ENCODE measurements around the gene MED17.
A peak's percentile ranks its signal among the peaks of the same experiment; 100 is the strongest.

The MED17 gene

GRCh38 chr11:93841446-93841845 is 57.4 kb downstream of the MED17 start:
- TF ChIP-seq CTCF (IDR thresholded peaks at IDR 0.05; ENCODE audit: insufficient read depth, low read length, missing control alignments) = no peak
- ChIA-PET CTCF (no interaction called here), POLR2A (no interaction called here)
- DNase-seq (ENCODE audit: low read depth, low spot score) = no peak
- H3K4me3 ChIP-seq (ENCODE audit: low read depth, low read length) = no peak overlapping the region

GRCh38 chr11:93842034-93842433 is 58.0 kb downstream of the MED17 start:
- TF ChIP-seq CTCF (IDR thresholded peaks at IDR 0.05; ENCODE audit: insufficient read depth, low read length, missing control alignments) = no peak
- H3K4me3 ChIP-seq (ENCODE audit: low read depth, low read length) = no peak overlapping the region
- ChIA-PET POLR2A (no interaction called here), CTCF (no interaction called here)
- DNase-seq (ENCODE audit: low read depth, low spot score) = no peak

GRCh38 chr11:93842461-93842860 is 58.4 kb downstream of the MED17 start:
- DNase-seq (ENCODE audit: low read depth, low spot score) = peak; percentile 19
- no peak for TF ChIP-seq CTCF (IDR thresholded peaks at IDR 0.05; ENCODE audit: insufficient read depth, low read length, missing control alignments)
- CTCF ChIA-PET = no interaction called here
- H3K4me3 ChIP-seq (ENCODE audit: low read depth, low read length) = no peak overlapping the region
- POLR2A ChIA-PET = no interaction called here

DNA sequence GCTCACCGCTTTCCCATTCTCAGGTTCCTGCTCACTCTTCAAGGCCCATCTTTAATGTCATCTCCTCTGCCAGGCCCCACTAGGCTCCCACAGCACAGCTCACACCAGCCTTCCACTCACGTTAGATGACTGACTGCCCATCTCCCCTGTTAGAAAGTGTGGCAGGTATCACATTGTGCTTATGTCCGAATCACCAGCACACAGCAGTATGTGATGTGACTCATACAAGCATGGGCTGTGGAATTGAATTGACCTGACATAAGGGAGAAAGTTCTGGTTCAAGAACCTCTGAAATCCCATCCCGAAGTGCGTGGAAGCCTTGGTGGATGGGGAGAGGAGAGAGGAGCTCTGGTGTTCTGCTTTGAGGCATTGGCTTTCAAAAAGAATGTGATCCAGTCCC is 59.8 kb downstream of the MED17 start:
- CTCF ChIA-PET = interaction anchor here (1.6 to 2.3 kb wide), 2 partner anchors 51 to 661 kb away, joined by 4 to 5 read pairs; no protein-coding TSS in a partner anchor
- H3K4me3 ChIP-seq (ENCODE audit: low read depth, low read length) = no peak overlapping the region
- POLR2A ChIA-PET = no interaction called here
- TF ChIP-seq CTCF (IDR thresholded peaks at IDR 0.05; ENCODE audit: insufficient read depth, low read length, missing control alignments) = no peak
- no peak for DNase-seq (ENCODE audit: low read depth, low spot score)

GRCh38 chr11:93844568-93844967 is 60.5 kb downstream of the MED17 start:
- POLR2A ChIA-PET = no interaction called here
- no peak for TF ChIP-seq CTCF (IDR thresholded peaks at IDR 0.05; ENCODE audit: insufficient read depth, low read length, missing control alignments)
- no peak overlapping the region for H3K4me3 ChIP-seq (ENCODE audit: low read depth, low read length)
- CTCF ChIA-PET = interaction anchor here (1.6 to 2.3 kb wide), 2 partner anchors 51 to 660 kb away, joined by 4 to 5 read pairs; no protein-coding TSS in a partner anchor
- no peak for DNase-seq (ENCODE audit: low read depth, low spot score)

DNA sequence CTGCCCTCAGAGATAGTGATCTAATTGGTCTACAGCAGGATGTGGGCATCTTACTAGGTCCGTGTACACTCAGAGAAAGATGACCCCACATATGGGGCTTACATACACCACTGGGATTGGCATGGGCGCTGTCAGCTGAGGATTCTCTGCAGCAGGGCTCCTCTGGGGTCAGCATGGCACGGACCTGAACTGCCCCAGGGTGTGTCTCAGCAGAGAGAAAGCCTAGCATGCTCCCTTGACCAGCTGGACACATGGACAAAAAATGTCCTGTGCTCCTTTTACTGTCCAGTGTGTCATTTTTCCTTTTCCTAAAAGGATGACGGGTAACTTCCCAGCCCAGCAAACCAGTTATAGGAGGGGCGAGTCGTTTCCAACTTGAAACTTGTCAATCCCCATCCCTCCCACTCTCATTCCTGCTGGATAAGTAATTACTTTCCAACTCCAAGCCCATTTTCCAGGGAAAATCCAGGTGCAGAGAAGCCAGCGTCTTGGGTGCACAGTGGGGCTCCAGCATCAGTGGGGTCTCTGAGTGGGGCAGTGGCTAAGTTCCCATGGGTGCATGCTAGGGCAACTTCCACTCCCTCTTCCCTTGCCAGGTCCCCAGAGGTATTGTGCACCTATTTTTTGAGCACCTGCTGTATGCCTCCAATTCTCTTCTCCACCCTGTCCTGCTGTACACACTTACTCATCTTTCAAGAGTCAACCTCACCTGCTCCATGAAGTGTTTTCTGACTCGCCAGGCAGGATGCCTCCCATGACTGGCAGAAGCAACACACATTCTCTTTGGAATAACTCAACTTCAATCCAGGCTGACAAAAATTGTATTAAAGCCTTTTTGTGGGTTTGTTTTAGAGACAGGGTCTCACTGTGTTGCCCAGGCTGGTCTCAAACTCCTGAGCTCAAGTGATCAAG is 61.4 kb downstream of the MED17 start:
- no peak for DNase-seq (ENCODE audit: low read depth, low spot score)
- ChIA-PET POLR2A (interaction anchor here (0.6 to 1.3 kb wide), 2 partner anchors 60 to 104 kb away, joined by 3 read pairs; partner anchors contain the start of genes C11orf54 and TAF1D), CTCF (interaction anchor here (1.3 to 2.3 kb wide), 3 partner anchors 50 to 660 kb away, joined by 3 to 5 read pairs (median 4); partner anchors contain the start of genes C11orf54 and TAF1D)
- no peak for TF ChIP-seq CTCF (IDR thresholded peaks at IDR 0.05; ENCODE audit: insufficient read depth, low read length, missing control alignments)
- no peak overlapping the region for H3K4me3 ChIP-seq (ENCODE audit: low read depth, low read length)
